IMR-90 (cell line): ENCODE results near the gene PLXNC1. TPM values are rescaled to one million over a fixed set of nuclear protein-coding genes. Genes with fewer than 3 reads are reported as not detected.

Experiments used
- ATAC-seq: fragments of 200-7000 bp; cut with Tn5 transposase; 2 replicates; pipeline ENCODE4 v1.9.1; 2020; ENCODE audit warnings: low read depth, mild to moderate bottlenecking, moderate library complexity
- BruUV-seq: library from RNA; stranded (reverse); fragments of 400-500 nt; replicated peaks from 2 replicates; lab custom pipeline; 2021; lab: Mats Ljungman, UMichigan
- CTCF ChIA-PET: fragments of 300-600 bp; formaldehyde crosslinking; extraction: SDS; loops from one replicate; lab custom pipeline; 2021; ENCODE audit warnings: antibody characterized with exemption; lab: Yijun Ruan, JAX
- POLR2A ChIA-PET: fragments of 300-600 bp; sonication (Branson Sonifier 250); formaldehyde crosslinking; loops from one replicate; lab custom pipeline; 2022; ENCODE audit warnings: antibody characterized with exemption; ENCODE audit not compliant: unreplicated experiment; lab: Charles Lee
- DNase-seq: peaks from one replicate; pipeline ENCODE4 v3.0.0; 2013
- H2AFZ ChIP-seq: replicated peaks from 2 replicates; pipeline ENCODE3; 2013; ENCODE audit warnings: low read length, mild to moderate bottlenecking; ENCODE audit not compliant: poor library complexity
- H2AK5ac ChIP-seq: 2 replicates; pipeline ENCODE4 v1.6.1; 2013; ENCODE audit warnings: low read depth, low read length, inconsistent platforms
- H2AK9ac ChIP-seq: replicated peaks from 2 replicates; pipeline ENCODE3; 2013; ENCODE audit warnings: mild to moderate bottlenecking, low read depth, low read length, moderate library complexity; ENCODE audit not compliant: poor library complexity
- H2BK120ac ChIP-seq: 2 replicates; pipeline ENCODE4 v1.6.1; 2013; ENCODE audit warnings: low read depth, low read length, inconsistent platforms
- H2BK15ac ChIP-seq: 3 replicates; pipeline ENCODE4 v1.6.1; 2013; ENCODE audit warnings: low read depth, low read length, inconsistent platforms
- H2BK20ac ChIP-seq: 2 replicates; pipeline ENCODE4 v1.6.1; 2013; ENCODE audit warnings: low read depth, mild to moderate bottlenecking, inconsistent platforms, low read length, moderate library complexity
- H2BK5ac ChIP-seq: 2 replicates; pipeline ENCODE4 v1.6.1; 2013; ENCODE audit warnings: mild to moderate bottlenecking, low read depth, low read length, inconsistent platforms; ENCODE audit not compliant: poor library complexity, severe bottlenecking
- H3K14ac ChIP-seq: replicated peaks from 2 replicates; pipeline ENCODE4 v1.6.1; 2013; ENCODE audit warnings: low read depth, low read length, inconsistent platforms
- H3K18ac ChIP-seq: 2 replicates; pipeline ENCODE4 v1.6.1; 2013; ENCODE audit warnings: low read depth, low read length, control low read depth
- H3K23ac ChIP-seq: 2 replicates; pipeline ENCODE4 v1.6.1; 2013; ENCODE audit warnings: low read depth, low read length, inconsistent platforms
- H3K27ac ChIP-seq: 2 replicates; pipeline ENCODE4 v1.5.1; 2013; ENCODE audit warnings: mild to moderate bottlenecking, control low read depth, low read length; ENCODE audit not compliant: insufficient read depth
- H3K27me3 ChIP-seq: 2 replicates; pipeline ENCODE4 v1.6.1; 2013; ENCODE audit warnings: low read length; ENCODE audit not compliant: control insufficient read depth, insufficient read depth
- H3K36me3 ChIP-seq: 2 replicates; pipeline ENCODE4 v1.6.1; 2013; ENCODE audit warnings: low read length, mixed read lengths; ENCODE audit not compliant: control insufficient read depth, insufficient read depth
- H3K4ac ChIP-seq: 2 replicates; pipeline ENCODE4 v1.6.1; 2013; ENCODE audit warnings: low read depth, low read length, inconsistent platforms
- H3K4me1 ChIP-seq: 2 replicates; pipeline ENCODE4 v1.6.1; 2013; ENCODE audit warnings: low read length, mixed read lengths; ENCODE audit not compliant: control insufficient read depth, insufficient read depth
- H3K4me2 ChIP-seq: 2 replicates; pipeline ENCODE4 v1.6.1; 2013; ENCODE audit warnings: low read depth, mild to moderate bottlenecking, control low read depth, low read length, moderate library complexity
- H3K4me3 ChIP-seq: 2 replicates; pipeline ENCODE4 v1.5.1; 2013; ENCODE audit warnings: low read depth, mild to moderate bottlenecking, control low read depth, low read length, moderate library complexity; ENCODE audit not compliant: insufficient read depth
- H3K56ac ChIP-seq: 2 replicates; pipeline ENCODE4 v1.6.1; 2013; ENCODE audit warnings: low read length, inconsistent platforms; ENCODE audit not compliant: insufficient read depth; ENCODE audit errors: extremely low read depth
- H3K79me1 ChIP-seq, 2 experiments: 2 replicates each; pipeline ENCODE4 v1.6.1; 2013; ENCODE audit warnings: low read length in 2 of 2, inconsistent platforms in 1 of 2, low read depth in 1 of 2
- H3K9ac ChIP-seq: 2 replicates; pipeline ENCODE4 v1.6.1; 2013; ENCODE audit warnings: low read depth, low read length, control low read depth
- H3K9me1 ChIP-seq: 2 replicates; pipeline ENCODE4 v1.6.1; 2013; ENCODE audit warnings: low read length, inconsistent platforms; ENCODE audit not compliant: insufficient read depth
- H3K9me3 ChIP-seq: 2 replicates; pipeline ENCODE4 v1.6.1; 2013; ENCODE audit warnings: low read length; ENCODE audit not compliant: control insufficient read depth, insufficient read depth
- H4K20me1 ChIP-seq: 2 replicates; pipeline ENCODE4 v1.6.1; 2013; ENCODE audit warnings: low read length, inconsistent platforms; ENCODE audit not compliant: insufficient read depth
- H4K5ac ChIP-seq: 2 replicates; pipeline ENCODE4 v1.6.1; 2013; ENCODE audit warnings: mild to moderate bottlenecking, low read depth, low read length, control low read depth
- H4K8ac ChIP-seq, 2 experiments: 2 replicates each; pipeline ENCODE4 v1.6.1; 2013; ENCODE audit warnings: low read depth in 2 of 2, low read length in 2 of 2, control low read depth in 1 of 2, inconsistent platforms in 1 of 2
- H4K91ac ChIP-seq: 2 replicates; pipeline ENCODE4 v1.6.1; 2013; ENCODE audit warnings: low read depth, low read length, inconsistent platforms; ENCODE audit not compliant: insufficient read depth
- CEBPB ChIP-seq: IDR thresholded peaks from 2 replicates; pipeline ENCODE4 v1.6.1; 2012; ENCODE audit warnings: low read depth, low read length, improper control_type of control experiment
- MAZ ChIP-seq: IDR thresholded peaks from 2 replicates; pipeline ENCODE4 v1.6.1; 2012; ENCODE audit warnings: low read depth, mild to moderate bottlenecking, low read length, improper control_type of control experiment, moderate library complexity, borderline replicate concordance
- MXI1 ChIP-seq: IDR thresholded peaks from 2 replicates; pipeline ENCODE4 v1.6.1; 2012; ENCODE audit warnings: low read depth, mild to moderate bottlenecking, low read length, moderate library complexity, borderline replicate concordance
- POLR2A ChIP-seq: IDR thresholded peaks from 2 replicates; pipeline ENCODE4 v1.6.1; 2012; ENCODE audit warnings: mild to moderate bottlenecking, low read depth, low read length
- RAD21 ChIP-seq: IDR thresholded peaks from 2 replicates; pipeline ENCODE4 v1.6.1; 2012; ENCODE audit warnings: low read length, improper control_type of control experiment
- RCOR1 ChIP-seq: IDR thresholded peaks from 2 replicates; pipeline ENCODE4 v1.6.1; 2012; ENCODE audit warnings: mild to moderate bottlenecking, low read length, improper control_type of control experiment; ENCODE audit not compliant: insufficient replicate concordance
- RFX5 ChIP-seq: IDR thresholded peaks from 2 replicates; pipeline ENCODE4 v1.8.0; 2012; ENCODE audit warnings: low read depth, mild to moderate bottlenecking, low read length, moderate library complexity
- SMC3 ChIP-seq: fragments of 150-350 bp; IDR thresholded peaks from 2 replicates; pipeline ENCODE4 v1.6.1; 2016; ENCODE audit warnings: low read depth, mild to moderate bottlenecking, antibody characterized with exemption, low read length, moderate library complexity
- WGBS, 2 experiments: methylation state at CpG; one replicate each; pipeline versions ENCODE4 v1.1.5 to v1.1.7; 2013; ENCODE audit warnings: missing lambda C conversion rate in 2 of 2; ENCODE audit not compliant: insufficient read length in 1 of 2; ENCODE audit errors: extremely low coverage in 2 of 2; 5-methylcytosine and 5-hydroxymethylcytosine counted together
- dilution Hi-C: fragments of 300-500 bp; cut with HindIII; formaldehyde crosslinking; loops from one replicate; pipeline ENCODE4 v1.14.3; 2018; ENCODE audit warnings: low sequenced_read_pairs; ENCODE audit not compliant: unreplicated experiment
- in situ Hi-C: fragments of 300-500 bp; cut with MboI; formaldehyde crosslinking; loops from 3 replicates; pipeline ENCODE4 v1.14.3; 2019; ENCODE audit warnings: low sequenced_read_pairs, inconsistent platforms, mixed read lengths
- intact Hi-C: fragments of 100-400 bp; cut with micrococcal nuclease; formaldehyde crosslinking; loops from 2 replicates; pipeline ENCODE4 v1.10.0; 2022
- polyA plus RNA-seq, 3 experiments: library from polyadenylated mRNA; depleted of rRNA; stranded (reverse); fragments of >200 nt; gene quantifications; 2 replicates each; pipeline ENCODE4 v1.2.3, GENCODE V29; 2012; ENCODE audit warnings: low replicate concordance in 1 of 3
- total RNA-seq: library from RNA; depleted of rRNA; stranded (reverse); fragments of >200 nt; gene quantifications from 2 replicates; pipeline ENCODE4 v1.2.3, GENCODE V29; 2012

PLXNC1 gene
- total and polyA plus RNA-seq, 2 of the 4 experiments (the other 2 are of a cell fraction), result 1.0 to 1.6 TPM

DNA sequence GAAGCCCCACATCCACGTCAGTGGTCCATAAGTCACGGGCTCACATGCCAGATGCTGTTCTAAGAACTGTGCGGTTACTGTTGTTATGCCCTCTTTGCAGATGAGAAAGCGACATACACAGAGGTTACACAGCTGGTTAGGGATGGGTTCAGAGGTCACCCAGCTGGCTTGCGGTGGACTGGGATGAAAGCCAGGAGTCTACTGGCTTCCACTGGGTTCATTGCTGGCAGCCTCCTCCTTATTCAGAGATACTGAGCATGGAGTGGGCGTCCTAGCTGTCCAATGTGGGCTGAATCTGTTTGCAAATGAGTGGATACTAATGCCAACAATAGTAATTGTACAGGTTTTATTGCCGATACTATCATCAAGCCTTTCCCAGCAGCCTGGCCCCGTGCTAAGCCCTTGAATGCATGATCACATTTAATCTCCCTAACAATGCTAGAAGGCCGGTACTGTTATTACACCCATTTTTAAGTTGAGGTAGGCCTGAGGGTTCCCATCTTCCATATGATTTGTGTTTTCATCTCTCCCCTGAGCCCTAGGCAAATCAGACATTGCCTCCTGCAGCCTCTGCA lies 129.1 kb downstream of the PLXNC1 start:
- CTCF ChIA-PET, result no interaction called here
- no peak for ATAC-seq
- dilution Hi-C loops, result no loop called here

More for the DNA sequence above, 129.1 kb downstream of the PLXNC1 start:
- Histone ChIP-seq H3K9me3 (no peaks in the 10 kb centered on the region), H3K79me1 (no peaks in the 10 kb centered on the region), H2BK20ac (no peak overlapping the region), H3K4me1 (peaks cover 2% of the 10 kb centered on the region; the same call in 1 of the 2 replicates), H3K18ac (no peak overlapping the region), H3K23ac (no peak overlapping the region), H2BK120ac (no peak overlapping the region), H2AK5ac (no peak overlapping the region), H3K27me3 (peaks cover 4% of the 10 kb centered on the region), H2BK5ac (no peak overlapping the region), H3K4ac (no peak overlapping the region), H3K4me3 (no peak overlapping the region), H4K8ac (no peak overlapping the region), H3K27ac (no peak overlapping the region), H4K91ac (no peak overlapping the region), H3K4me2 (no peak overlapping the region), H3K9me1 (peaks cover 3% of the 10 kb centered on the region; the same call in 1 of the 2 replicates), H3K56ac (no peak overlapping the region), H3K14ac (no peak overlapping the region), H2BK15ac (no peak overlapping the region), H2AFZ (no peak overlapping the region), H4K20me1 (no peaks in the 10 kb centered on the region), H2AK9ac (no peak overlapping the region), H4K5ac (no peak overlapping the region), H3K9ac (no peak overlapping the region), H3K36me3 (no peaks in the 10 kb centered on the region)
- WGBS, 2 experiments, result 100% methylated on average over 4 of the region's 9 CpGs; no CpG with 5 or more reads in 1 of the 2 experiments
- POLR2A ChIA-PET, result no interaction called here
- BruUV-seq, result no TSS peak
- in situ Hi-C loops (no loop called here), intact Hi-C loops (no loop called here)
- TF ChIP-seq CEBPB (no peak), RFX5 (no peak), SMC3 (no peak), MXI1 (no peak), MAZ (no peak), RCOR1 (no peak), POLR2A (no peak), RAD21 (no peak)
- DNase-seq, result peak; percentile 26
